IMR-90 (cell line): Measurements from ENCODE around the gene NCF2. TPM values are rescaled to one million over a fixed set of nuclear protein-coding genes. Genes with fewer than 3 reads are reported as not detected.

Experiments
- ATAC-seq: fragments of 200-7000 bp; cut with Tn5 transposase; 2 replicates; pipeline ENCODE4 v1.9.1; 2020; ENCODE audit warnings: low read depth, mild to moderate bottlenecking, moderate library complexity
- BruUV-seq: library from RNA; stranded (reverse); fragments of 400-500 nt; replicated peaks from 2 replicates; lab custom pipeline; 2021; lab: Mats Ljungman, UMichigan
- CTCF ChIA-PET: fragments of 300-600 bp; formaldehyde crosslinking; extraction: SDS; loops from one replicate; lab custom pipeline; 2021; ENCODE audit warnings: antibody characterized with exemption; lab: Yijun Ruan, JAX
- POLR2A ChIA-PET: fragments of 300-600 bp; sonication (Branson Sonifier 250); formaldehyde crosslinking; loops from one replicate; lab custom pipeline; 2022; ENCODE audit warnings: antibody characterized with exemption; ENCODE audit not compliant: unreplicated experiment; lab: Charles Lee
- DNase-seq: peaks from one replicate; pipeline ENCODE4 v3.0.0; 2013
- H2AFZ ChIP-seq: replicated peaks from 2 replicates; pipeline ENCODE3; 2013; ENCODE audit warnings: low read length, mild to moderate bottlenecking; ENCODE audit not compliant: poor library complexity
- H2AK5ac ChIP-seq: 2 replicates; pipeline ENCODE4 v1.6.1; 2013; ENCODE audit warnings: low read depth, low read length, inconsistent platforms
- H2AK9ac ChIP-seq: replicated peaks from 2 replicates; pipeline ENCODE3; 2013; ENCODE audit warnings: mild to moderate bottlenecking, low read depth, low read length, moderate library complexity; ENCODE audit not compliant: poor library complexity
- H2BK120ac ChIP-seq: 2 replicates; pipeline ENCODE4 v1.6.1; 2013; ENCODE audit warnings: low read depth, low read length, inconsistent platforms
- H2BK15ac ChIP-seq: 3 replicates; pipeline ENCODE4 v1.6.1; 2013; ENCODE audit warnings: low read depth, low read length, inconsistent platforms
- H2BK20ac ChIP-seq: 2 replicates; pipeline ENCODE4 v1.6.1; 2013; ENCODE audit warnings: low read depth, mild to moderate bottlenecking, inconsistent platforms, low read length, moderate library complexity
- H2BK5ac ChIP-seq: 2 replicates; pipeline ENCODE4 v1.6.1; 2013; ENCODE audit warnings: mild to moderate bottlenecking, low read depth, low read length, inconsistent platforms; ENCODE audit not compliant: poor library complexity, severe bottlenecking
- H3K14ac ChIP-seq: replicated peaks from 2 replicates; pipeline ENCODE4 v1.6.1; 2013; ENCODE audit warnings: low read depth, low read length, inconsistent platforms
- H3K18ac ChIP-seq: 2 replicates; pipeline ENCODE4 v1.6.1; 2013; ENCODE audit warnings: low read depth, low read length, control low read depth
- H3K23ac ChIP-seq: 2 replicates; pipeline ENCODE4 v1.6.1; 2013; ENCODE audit warnings: low read depth, low read length, inconsistent platforms
- H3K27ac ChIP-seq: 2 replicates; pipeline ENCODE4 v1.5.1; 2013; ENCODE audit warnings: mild to moderate bottlenecking, control low read depth, low read length; ENCODE audit not compliant: insufficient read depth
- H3K27me3 ChIP-seq: 2 replicates; pipeline ENCODE4 v1.6.1; 2013; ENCODE audit warnings: low read length; ENCODE audit not compliant: control insufficient read depth, insufficient read depth
- H3K36me3 ChIP-seq: 2 replicates; pipeline ENCODE4 v1.6.1; 2013; ENCODE audit warnings: low read length, mixed read lengths; ENCODE audit not compliant: control insufficient read depth, insufficient read depth
- H3K4ac ChIP-seq: 2 replicates; pipeline ENCODE4 v1.6.1; 2013; ENCODE audit warnings: low read depth, low read length, inconsistent platforms
- H3K4me1 ChIP-seq: 2 replicates; pipeline ENCODE4 v1.6.1; 2013; ENCODE audit warnings: low read length, mixed read lengths; ENCODE audit not compliant: control insufficient read depth, insufficient read depth
- H3K4me2 ChIP-seq: 2 replicates; pipeline ENCODE4 v1.6.1; 2013; ENCODE audit warnings: low read depth, mild to moderate bottlenecking, control low read depth, low read length, moderate library complexity
- H3K4me3 ChIP-seq: 2 replicates; pipeline ENCODE4 v1.5.1; 2013; ENCODE audit warnings: low read depth, mild to moderate bottlenecking, control low read depth, low read length, moderate library complexity; ENCODE audit not compliant: insufficient read depth
- H3K56ac ChIP-seq: 2 replicates; pipeline ENCODE4 v1.6.1; 2013; ENCODE audit warnings: low read length, inconsistent platforms; ENCODE audit not compliant: insufficient read depth; ENCODE audit errors: extremely low read depth
- H3K79me1 ChIP-seq, 2 experiments: 2 replicates each; pipeline ENCODE4 v1.6.1; 2013; ENCODE audit warnings: low read length in 2 of 2, inconsistent platforms in 1 of 2, low read depth in 1 of 2
- H3K9ac ChIP-seq: 2 replicates; pipeline ENCODE4 v1.6.1; 2013; ENCODE audit warnings: low read depth, low read length, control low read depth
- H3K9me1 ChIP-seq: 2 replicates; pipeline ENCODE4 v1.6.1; 2013; ENCODE audit warnings: low read length, inconsistent platforms; ENCODE audit not compliant: insufficient read depth
- H3K9me3 ChIP-seq: 2 replicates; pipeline ENCODE4 v1.6.1; 2013; ENCODE audit warnings: low read length; ENCODE audit not compliant: control insufficient read depth, insufficient read depth
- H4K20me1 ChIP-seq: 2 replicates; pipeline ENCODE4 v1.6.1; 2013; ENCODE audit warnings: low read length, inconsistent platforms; ENCODE audit not compliant: insufficient read depth
- H4K5ac ChIP-seq: 2 replicates; pipeline ENCODE4 v1.6.1; 2013; ENCODE audit warnings: mild to moderate bottlenecking, low read depth, low read length, control low read depth
- H4K8ac ChIP-seq, 2 experiments: 2 replicates each; pipeline ENCODE4 v1.6.1; 2013; ENCODE audit warnings: low read depth in 2 of 2, low read length in 2 of 2, control low read depth in 1 of 2, inconsistent platforms in 1 of 2
- H4K91ac ChIP-seq: 2 replicates; pipeline ENCODE4 v1.6.1; 2013; ENCODE audit warnings: low read depth, low read length, inconsistent platforms; ENCODE audit not compliant: insufficient read depth
- BHLHE40 ChIP-seq: fragments of 150-350 bp; IDR thresholded peaks from 2 replicates; pipeline ENCODE4 v1.6.1; 2016; ENCODE audit warnings: mild to moderate bottlenecking, low read depth, low read length
- CEBPB ChIP-seq: IDR thresholded peaks from 2 replicates; pipeline ENCODE4 v1.6.1; 2012; ENCODE audit warnings: low read depth, low read length, improper control_type of control experiment
- CHD1 ChIP-seq: IDR thresholded peaks from 2 replicates; pipeline ENCODE4 v1.6.1; 2012; ENCODE audit warnings: low read depth, low read length, improper control_type of control experiment
- FOS ChIP-seq: fragments of 150-350 bp; IDR thresholded peaks from 2 replicates; pipeline ENCODE4 v1.6.1; 2016; ENCODE audit warnings: low read depth, low read length
- MAFK ChIP-seq: IDR thresholded peaks from 2 replicates; pipeline ENCODE4 v1.6.1; 2012; ENCODE audit warnings: low read depth, low read length, improper control_type of control experiment
- MAZ ChIP-seq: IDR thresholded peaks from 2 replicates; pipeline ENCODE4 v1.6.1; 2012; ENCODE audit warnings: low read depth, mild to moderate bottlenecking, low read length, improper control_type of control experiment, moderate library complexity, borderline replicate concordance
- MXI1 ChIP-seq: IDR thresholded peaks from 2 replicates; pipeline ENCODE4 v1.6.1; 2012; ENCODE audit warnings: low read depth, mild to moderate bottlenecking, low read length, moderate library complexity, borderline replicate concordance
- NFE2L2 ChIP-seq: fragments of 150-350 bp; IDR thresholded peaks from 2 replicates; pipeline ENCODE4 v1.6.1; 2016; ENCODE audit warnings: low read depth, mild to moderate bottlenecking, low read length
- POLR2A ChIP-seq: IDR thresholded peaks from 2 replicates; pipeline ENCODE4 v1.6.1; 2012; ENCODE audit warnings: mild to moderate bottlenecking, low read depth, low read length
- RAD21 ChIP-seq: IDR thresholded peaks from 2 replicates; pipeline ENCODE4 v1.6.1; 2012; ENCODE audit warnings: low read length, improper control_type of control experiment
- RFX5 ChIP-seq: IDR thresholded peaks from 2 replicates; pipeline ENCODE4 v1.8.0; 2012; ENCODE audit warnings: low read depth, mild to moderate bottlenecking, low read length, moderate library complexity
- SMC3 ChIP-seq: fragments of 150-350 bp; IDR thresholded peaks from 2 replicates; pipeline ENCODE4 v1.6.1; 2016; ENCODE audit warnings: low read depth, mild to moderate bottlenecking, antibody characterized with exemption, low read length, moderate library complexity
- WGBS, 2 experiments: methylation state at CpG; one replicate each; pipeline versions ENCODE4 v1.1.5 to v1.1.7; 2013; ENCODE audit warnings: missing lambda C conversion rate in 2 of 2; ENCODE audit not compliant: insufficient read length in 1 of 2; ENCODE audit errors: extremely low coverage in 2 of 2; 5-methylcytosine and 5-hydroxymethylcytosine counted together
- dilution Hi-C: fragments of 300-500 bp; cut with HindIII; formaldehyde crosslinking; loops from one replicate; pipeline ENCODE4 v1.14.3; 2018; ENCODE audit warnings: low sequenced_read_pairs; ENCODE audit not compliant: unreplicated experiment
- in situ Hi-C: fragments of 300-500 bp; cut with MboI; formaldehyde crosslinking; loops from 3 replicates; pipeline ENCODE4 v1.14.3; 2019; ENCODE audit warnings: low sequenced_read_pairs, inconsistent platforms, mixed read lengths
- intact Hi-C: fragments of 100-400 bp; cut with micrococcal nuclease; formaldehyde crosslinking; loops from 2 replicates; pipeline ENCODE4 v1.10.0; 2022
- polyA plus RNA-seq, 3 experiments: library from polyadenylated mRNA; depleted of rRNA; stranded (reverse); fragments of >200 nt; gene quantifications; 2 replicates each; pipeline ENCODE4 v1.2.3, GENCODE V29; 2012; ENCODE audit warnings: low replicate concordance in 1 of 3
- total RNA-seq: library from RNA; depleted of rRNA; stranded (reverse); fragments of >200 nt; gene quantifications from 2 replicates; pipeline ENCODE4 v1.2.3, GENCODE V29; 2012
- TF ChIP-seq, protein P1 (sequence below): fragments of 150-350 bp; IDR thresholded peaks from 2 replicates; pipeline ENCODE4 v1.6.1; 2017; ENCODE audit warnings: mild to moderate bottlenecking, antibody characterized with exemption, low read length, low read depth
- TF ChIP-seq, protein P2 (sequence below): conservative IDR thresholded peaks from 2 replicates; pipeline ENCODE4 v1.5.1; 2012; ENCODE audit warnings: mild to moderate bottlenecking, low read depth, low read length, improper control_type of control experiment

The NCF2 gene
- total and polyA plus RNA-seq, 2 of the 4 experiments (the other 2 are of a cell fraction) = 3.2 to 4.2 TPM

DNA sequence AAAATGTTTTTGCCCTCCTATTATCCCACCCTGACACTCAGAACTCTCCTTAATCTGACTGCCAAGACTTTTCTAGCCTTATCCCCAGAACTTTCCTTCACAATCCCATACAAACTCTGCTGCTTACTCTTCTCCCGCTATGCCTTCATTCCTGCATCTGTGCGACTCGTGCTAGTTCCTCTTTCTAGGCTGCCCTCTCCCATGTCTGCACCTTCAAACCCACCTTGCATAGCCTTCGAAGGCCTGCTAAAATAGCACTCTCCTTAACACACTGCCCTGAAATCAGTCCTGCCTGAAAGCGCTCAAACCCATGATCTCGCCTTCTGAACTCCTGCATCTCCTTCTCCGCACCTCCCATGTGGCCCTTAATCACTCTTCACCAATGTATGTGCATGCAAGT, 2.5 kb upstream of the NCF2 start:
- DNase-seq = no peak
- TF ChIP-seq FOS (no peak), CHD1 (no peak), MAFK (no peak), SMC3 (no peak), POLR2A (no peak), NFE2L2 (no peak), RFX5 (no peak), RAD21 (no peak), MAZ (no peak), CEBPB (no peak), BHLHE40 (no peak), MXI1 (no peak)
- TF ChIP-seq, protein P1, sequence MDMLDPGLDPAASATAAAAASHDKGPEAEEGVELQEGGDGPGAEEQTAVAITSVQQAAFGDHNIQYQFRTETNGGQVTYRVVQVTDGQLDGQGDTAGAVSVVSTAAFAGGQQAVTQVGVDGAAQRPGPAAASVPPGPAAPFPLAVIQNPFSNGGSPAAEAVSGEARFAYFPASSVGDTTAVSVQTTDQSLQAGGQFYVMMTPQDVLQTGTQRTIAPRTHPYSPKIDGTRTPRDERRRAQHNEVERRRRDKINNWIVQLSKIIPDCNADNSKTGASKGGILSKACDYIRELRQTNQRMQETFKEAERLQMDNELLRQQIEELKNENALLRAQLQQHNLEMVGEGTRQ = no peak
- TF ChIP-seq, protein P2, sequence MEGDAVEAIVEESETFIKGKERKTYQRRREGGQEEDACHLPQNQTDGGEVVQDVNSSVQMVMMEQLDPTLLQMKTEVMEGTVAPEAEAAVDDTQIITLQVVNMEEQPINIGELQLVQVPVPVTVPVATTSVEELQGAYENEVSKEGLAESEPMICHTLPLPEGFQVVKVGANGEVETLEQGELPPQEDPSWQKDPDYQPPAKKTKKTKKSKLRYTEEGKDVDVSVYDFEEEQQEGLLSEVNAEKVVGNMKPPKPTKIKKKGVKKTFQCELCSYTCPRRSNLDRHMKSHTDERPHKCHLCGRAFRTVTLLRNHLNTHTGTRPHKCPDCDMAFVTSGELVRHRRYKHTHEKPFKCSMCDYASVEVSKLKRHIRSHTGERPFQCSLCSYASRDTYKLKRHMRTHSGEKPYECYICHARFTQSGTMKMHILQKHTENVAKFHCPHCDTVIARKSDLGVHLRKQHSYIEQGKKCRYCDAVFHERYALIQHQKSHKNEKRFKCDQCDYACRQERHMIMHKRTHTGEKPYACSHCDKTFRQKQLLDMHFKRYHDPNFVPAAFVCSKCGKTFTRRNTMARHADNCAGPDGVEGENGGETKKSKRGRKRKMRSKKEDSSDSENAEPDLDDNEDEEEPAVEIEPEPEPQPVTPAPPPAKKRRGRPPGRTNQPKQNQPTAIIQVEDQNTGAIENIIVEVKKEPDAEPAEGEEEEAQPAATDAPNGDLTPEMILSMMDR = no peak
- Histone ChIP-seq H3K4me1 (0 out of 2 replicates have a peak, but pooled peaks cover 2% of the 10 kb centered on the region), H4K20me1 (no peaks in the 10 kb centered on the region), H2BK15ac (no peak overlapping the region), H2AK9ac (no peak overlapping the region), H3K9ac (no peak overlapping the region), H2AK5ac (no peak overlapping the region), H4K91ac (no peak overlapping the region), H3K9me1 (no peaks in the 10 kb centered on the region; the same call in 1 of the 2 replicates), H2BK5ac (no peak overlapping the region), H3K36me3 (no peaks in the 10 kb centered on the region), H3K27me3 (no peaks in the 10 kb centered on the region), H3K23ac (no peak overlapping the region), H3K4me3 (no peak overlapping the region), H3K56ac (no peak overlapping the region), H2BK120ac (no peak overlapping the region), H4K8ac (no peak overlapping the region), H3K18ac (no peak overlapping the region), H3K9me3 (no peaks in the 10 kb centered on the region), H3K27ac (no peak overlapping the region), H3K4me2 (no peak overlapping the region), H3K79me1 (no peaks in the 10 kb centered on the region), H2AFZ (no peak overlapping the region), H3K4ac (no peak overlapping the region), H2BK20ac (no peak overlapping the region), H4K5ac (no peak overlapping the region), H3K14ac (no peak overlapping the region)
- ChIA-PET POLR2A (no interaction called here), CTCF (no interaction called here)
- 90% methylated on average over 5 of the region's 7 CpGs; no CpG with 5 or more reads in 1 of the 2 experiments for WGBS, 2 experiments
- in situ Hi-C loops = no loop called here
- ATAC-seq = no peak
- intact Hi-C loops = no loop called here
- no TSS peak for BruUV-seq
- dilution Hi-C loops = no loop called here
